Subcutaneous adipose tissue (tissue), 4 donors: Measurements from ENCODE around the gene CARD11. TPM values are rescaled to one million over a fixed set of nuclear protein-coding genes. Genes with fewer than 3 reads are reported as not detected.

Source experiments
- CTCF ChIP-seq: fragments of 450-650 bp; IDR thresholded peaks from one replicate; pipeline ENCODE4 v1.5.1; 2016; ENCODE audit warnings: low read depth, mild to moderate bottlenecking, control low read depth, antibody characterized with exemption, moderate library complexity
- total RNA-seq, 4 donors: library from RNA; depleted of rRNA; stranded (reverse); fragments of >200 nt; gene quantifications; one replicate each; pipeline ENCODE4 v1.1.0, GENCODE V29; 2016

Gene CARD11
- total RNA-seq, 4 donors from 2014 or later: 0.57 to 1.2 (median 0.77) TPM

- no peak for TF ChIP-seq CTCF
These were observed 1.5 kb downstream of the CARD11 start for GRCh38 chr7:3041986-3042675.

GRCh38 chr7:3039787-3040186 is 3.9 kb downstream of the CARD11 start:
- no peak for TF ChIP-seq CTCF

- no peak for TF ChIP-seq CTCF
These were observed 6.4 kb downstream of the CARD11 start for GRCh38 chr7:3037259-3037658.

GRCh38 chr7:3034591-3035150 is 9.0 kb downstream of the CARD11 start:
- TF ChIP-seq CTCF: no peak

- no peak for TF ChIP-seq CTCF
These were observed 10.1 kb downstream of the CARD11 start for GRCh38 chr7:3033581-3033980.

GRCh38 chr7:3033136-3033535 is 10.5 kb downstream of the CARD11 start:
- no peak for TF ChIP-seq CTCF

GRCh38 chr7:3032256-3032655 is 11.4 kb downstream of the CARD11 start:
- no peak for TF ChIP-seq CTCF
